Endothelial cell of umbilical vein (primary cell): ENCODE measurements around the gene CDCP2. TPM values are rescaled to one million over a fixed set of nuclear protein-coding genes. Genes with fewer than 3 reads are reported as not detected.

ENCODE experiments used
- BruUV-seq: library from RNA; stranded (reverse); fragments of 400-500 nt; replicated peaks from 2 replicates; lab custom pipeline; 2021; lab: Mats Ljungman, UMichigan
- CTCF ChIA-PET: fragments of 300-600, 350-600 bp; sonication (Branson Sonifier 250); formaldehyde crosslinking; loops from one replicate; lab custom pipeline; 2021; ENCODE audit warnings: antibody characterized with exemption, inconsistent platforms; lab: Charles Lee
- POLR2A ChIA-PET: fragments of 300-600, 350-600 bp; sonication (Branson Sonifier 250); formaldehyde crosslinking; loops from one replicate; lab custom pipeline; 2021; ENCODE audit warnings: antibody characterized with exemption, inconsistent platforms; lab: Charles Lee
- DNase-seq: peaks from one replicate; pipeline ENCODE4 v3.0.0-alpha.2; 2011; ENCODE audit warnings: low read depth, low spot score
- FAIRE-seq: peaks from 2 replicates; lab custom pipeline; 2011; peaks lifted over from hg19 to GRCh38; lab: Jason Lieb, UNC
- H2AFZ ChIP-seq: 2 replicates; pipeline ENCODE4 v1.6.0; 2012; ENCODE audit warnings: low read depth, low read length, control low read depth, inconsistent platforms
- H3K27ac ChIP-seq: 2 replicates; pipeline ENCODE4 v1.5.1; 2011; ENCODE audit warnings: low read depth, mild to moderate bottlenecking, control low read depth, low read length, moderate library complexity; ENCODE audit not compliant: insufficient read depth
- H3K27me3 ChIP-seq, 2 experiments: 2 replicates each; pipeline versions ENCODE4 v1.6.0 to v1.6.1; 2011; ENCODE audit warnings: low read length in 2 of 2, mixed read lengths in 1 of 2; ENCODE audit not compliant: control insufficient read depth in 2 of 2, insufficient read depth in 2 of 2
- H3K36me3 ChIP-seq, 2 experiments: 2 replicates in 1 of 2; 3 replicates in 1 of 2; pipeline ENCODE4 v1.5.1; 2011; ENCODE audit warnings: low read length in 2 of 2, mild to moderate bottlenecking in 1 of 2, moderate library complexity in 1 of 2; ENCODE audit not compliant: control insufficient read depth in 2 of 2, insufficient read depth in 2 of 2; ENCODE audit errors: extremely low read depth in 1 of 2
- H3K4me1 ChIP-seq: 3 replicates; pipeline ENCODE4 v1.5.1; 2011; ENCODE audit warnings: mild to moderate bottlenecking, low read length; ENCODE audit not compliant: control insufficient read depth, insufficient read depth; ENCODE audit errors: extremely low read depth
- H3K4me2 ChIP-seq: 2 replicates; pipeline ENCODE4 v1.6.1; 2011; ENCODE audit warnings: low read length, control low read depth, mixed read lengths; ENCODE audit not compliant: insufficient read depth
- H3K4me3 ChIP-seq, 3 experiments: fragments of 200-600 bp in 1 of 3; sonication (generic), shearing (Covaris generic) in 1 of 3; replicated peaks in 1 of 3; 2 replicates each; pipeline ENCODE4 v1.5.1; 2011 to 2016; ENCODE audit warnings: control low read depth in 3 of 3, low read length in 3 of 3, mild to moderate bottlenecking in 2 of 3, inconsistent platforms in 1 of 3, low read depth in 1 of 3, moderate library complexity in 1 of 3; ENCODE audit not compliant: insufficient read depth in 1 of 3
- H3K79me2 ChIP-seq: 2 replicates; pipeline ENCODE4 v1.6.0; 2012; ENCODE audit warnings: low read length, inconsistent platforms; ENCODE audit not compliant: control insufficient read depth, insufficient read depth
- H3K9ac ChIP-seq: replicated peaks from 2 replicates; pipeline ENCODE3; 2011; ENCODE audit warnings: low read length, control low read depth; ENCODE audit not compliant: insufficient read depth; ENCODE audit errors: extremely low read depth
- H3K9me1 ChIP-seq: replicated peaks from 3 replicates; pipeline ENCODE4 v1.6.0; 2011; ENCODE audit warnings: mild to moderate bottlenecking, low read length; ENCODE audit not compliant: control insufficient read depth, insufficient read depth; ENCODE audit errors: extremely low read depth
- H3K9me3 ChIP-seq: replicated peaks from 2 replicates; pipeline ENCODE4 v1.5.1; 2012; ENCODE audit warnings: low read length, inconsistent platforms; ENCODE audit not compliant: control insufficient read depth, insufficient read depth
- H4K20me1 ChIP-seq: replicated peaks from 2 replicates; pipeline ENCODE3; 2011; ENCODE audit warnings: mild to moderate bottlenecking, low read length; ENCODE audit not compliant: control insufficient read depth, insufficient read depth; ENCODE audit errors: extremely low read depth
- EZH2 ChIP-seq: IDR thresholded peaks from 2 replicates; pipeline ENCODE4 v1.6.1; 2012; ENCODE audit warnings: borderline replicate concordance, low read depth, mild to moderate bottlenecking, moderate library complexity, low read length, inconsistent platforms; ENCODE audit not compliant: severe bottlenecking
- FOS ChIP-seq: IDR thresholded peaks from 2 replicates; pipeline ENCODE4 v1.6.1; 2011; ENCODE audit warnings: mild to moderate bottlenecking, low read length, moderate library complexity, borderline replicate concordance; ENCODE audit not compliant: insufficient read depth
- GATA2 ChIP-seq: IDR thresholded peaks from 2 replicates; pipeline ENCODE4 v1.7.0; 2011; ENCODE audit warnings: low read depth, mild to moderate bottlenecking, moderate library complexity, mixed read lengths, low read length; ENCODE audit not compliant: insufficient read length, insufficient read depth
- JUN ChIP-seq: IDR thresholded peaks from 2 replicates; pipeline ENCODE4 v1.6.1; 2011; ENCODE audit warnings: borderline replicate concordance, low read depth; ENCODE audit not compliant: insufficient read length, insufficient read depth
- MYC ChIP-seq: IDR thresholded peaks from one replicate; pipeline ENCODE4 v1.6.1; 2011; ENCODE audit warnings: mild to moderate bottlenecking, low read depth, low read length
- POLR2A ChIP-seq: IDR thresholded peaks from 2 replicates; pipeline ENCODE4 v1.6.1; 2012; ENCODE audit warnings: low read depth, mild to moderate bottlenecking, control low read depth, low read length
- POLR2AphosphoS5 ChIP-seq: IDR thresholded peaks from 2 replicates; pipeline ENCODE4 v1.6.1; 2012; ENCODE audit warnings: low read depth, mild to moderate bottlenecking, control low read depth, low read length, moderate library complexity; ENCODE audit not compliant: insufficient read depth
- dilution Hi-C: fragments of 300-500 bp; cut with MboI; formaldehyde crosslinking; loops from one replicate; pipeline ENCODE4 v1.15.0; 2019; ENCODE audit warnings: low sequenced_read_pairs; ENCODE audit not compliant: extremely low pct_ligation_motif_present
- intact Hi-C: fragments of 100-400 bp; cut with micrococcal nuclease; formaldehyde crosslinking; loops from one replicate; pipeline ENCODE4 v1.10.0; 2022
- polyA plus RNA-seq, 4 experiments: library from polyadenylated mRNA; depleted of rRNA in 3 of 4; stranded (reverse) in 3 of 4; unstranded in 1 of 4; fragments of >200 nt; gene quantifications; 2 replicates each; pipeline versions ENCODE4 v1.2.1 to v1.2.3, GENCODE V29; 2011 to 2012; ENCODE audit warnings: missing spikeins in 1 of 4
- total RNA-seq: library from RNA; stranded (reverse); gene quantifications from 2 replicates; pipeline ENCODE4 v1.2.3, GENCODE V29; 2021
- TF ChIP-seq, protein P1 (sequence below): IDR thresholded peaks from 2 replicates; pipeline ENCODE4 v1.6.1; 2011; ENCODE audit not compliant: insufficient read depth, insufficient read length
- TF ChIP-seq, protein P2 (sequence below), 2 donors: IDR thresholded peaks; 1 replicate in 1 of 2; 2 replicates in 1 of 2; pipeline ENCODE4 v1.5.1; 2011; ENCODE audit warnings: low read length in 2 of 2, mild to moderate bottlenecking in 2 of 2, moderate library complexity in 2 of 2, control low read depth in 1 of 2, inconsistent platforms in 1 of 2, low read depth in 1 of 2; ENCODE audit not compliant: insufficient read depth in 1 of 2; ENCODE audit errors: extremely low read depth in 1 of 2

Gene CDCP2
- total and polyA plus RNA-seq, 2 donors (not counting 3 experiments of a cell fraction or from before 2014, with no cell fraction given) = 0.10 TPM; not detected in 1

DNA sequence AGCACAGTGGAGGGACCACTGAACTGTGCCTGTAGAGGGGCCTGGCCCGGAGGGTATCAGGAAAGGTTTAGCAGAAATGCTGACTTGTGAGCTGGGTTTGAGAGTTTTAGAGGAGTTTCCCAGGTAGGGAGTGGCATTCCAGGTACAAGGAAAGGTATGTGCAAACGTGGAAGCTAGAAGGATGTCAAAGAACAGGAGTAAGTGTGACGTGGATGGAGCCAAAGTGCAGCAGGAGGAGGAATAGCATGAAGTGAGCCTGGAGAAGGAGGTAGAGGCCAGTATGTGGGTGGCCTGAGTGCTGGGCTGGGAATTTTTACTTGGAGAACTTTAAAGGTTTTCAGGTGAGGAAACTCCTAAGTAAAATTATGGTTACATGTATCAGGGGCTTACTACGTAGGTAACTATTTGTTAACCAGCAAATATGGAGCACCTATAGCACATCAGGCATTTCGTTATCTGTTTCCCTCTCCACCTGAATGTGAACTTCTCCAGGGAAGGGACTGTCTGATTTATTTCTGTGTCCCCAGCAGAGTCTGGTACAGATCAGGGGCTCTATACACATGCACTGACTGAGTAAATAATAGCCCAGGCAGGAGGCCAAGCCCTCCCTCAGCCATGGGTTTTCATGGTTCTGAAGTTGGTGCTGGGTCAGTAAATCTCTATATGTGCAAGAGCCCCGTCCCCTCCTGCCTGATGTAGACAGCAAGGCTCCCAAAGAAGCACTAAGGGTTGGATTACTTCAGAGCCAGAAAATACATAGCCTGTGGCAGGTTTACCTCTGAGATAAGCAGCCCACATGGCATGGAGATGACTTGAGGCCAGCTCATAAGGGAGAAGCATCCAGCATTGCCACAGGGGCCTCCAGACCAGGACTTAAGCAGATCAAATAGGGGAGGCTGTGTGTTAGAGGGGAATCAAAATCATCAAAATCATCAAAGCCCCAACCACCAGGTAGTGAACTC is 43.4 kb downstream of the CDCP2 start:
- H2AFZ ChIP-seq = no peak overlapping the region
- intact Hi-C loops = no loop called here

More for the DNA sequence above, 43.4 kb downstream of the CDCP2 start:
- ChIA-PET POLR2A (no interaction called here), CTCF (interaction anchor here (2.3 to 3.1 kb wide), 2 partner anchors 13 to 16 kb away, joined by 8 to 15 read pairs; no protein-coding TSS in a partner anchor)
- DNase-seq (no peak), FAIRE-seq (no peak)
- BruUV-seq = no TSS peak
- Histone ChIP-seq H3K4me1 (no peaks in the 10 kb centered on the region), H3K4me3 (no peak overlapping the region), H3K27ac (no peak overlapping the region), H3K4me2 (no peak overlapping the region), H3K36me3 (no peaks in the 10 kb centered on the region), H3K79me2 (no peaks in the 10 kb centered on the region), H3K9me1 (no peaks in the 10 kb centered on the region), H4K20me1 (no peaks in the 10 kb centered on the region), H3K9ac (no peak overlapping the region), H3K27me3 (peaks cover 0 to 3% of the 10 kb centered on the region in 2 experiments), H3K9me3 (no peaks in the 10 kb centered on the region)
- TF ChIP-seq JUN (no peak), GATA2 (no peak), FOS (no peak), MYC (no peak), EZH2 (no peak), POLR2A (no peak), POLR2AphosphoS5 (no peak)
- TF ChIP-seq, protein P1, sequence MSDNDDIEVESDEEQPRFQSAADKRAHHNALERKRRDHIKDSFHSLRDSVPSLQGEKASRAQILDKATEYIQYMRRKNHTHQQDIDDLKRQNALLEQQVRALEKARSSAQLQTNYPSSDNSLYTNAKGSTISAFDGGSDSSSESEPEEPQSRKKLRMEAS = no peak
- TF ChIP-seq, protein P2, sequence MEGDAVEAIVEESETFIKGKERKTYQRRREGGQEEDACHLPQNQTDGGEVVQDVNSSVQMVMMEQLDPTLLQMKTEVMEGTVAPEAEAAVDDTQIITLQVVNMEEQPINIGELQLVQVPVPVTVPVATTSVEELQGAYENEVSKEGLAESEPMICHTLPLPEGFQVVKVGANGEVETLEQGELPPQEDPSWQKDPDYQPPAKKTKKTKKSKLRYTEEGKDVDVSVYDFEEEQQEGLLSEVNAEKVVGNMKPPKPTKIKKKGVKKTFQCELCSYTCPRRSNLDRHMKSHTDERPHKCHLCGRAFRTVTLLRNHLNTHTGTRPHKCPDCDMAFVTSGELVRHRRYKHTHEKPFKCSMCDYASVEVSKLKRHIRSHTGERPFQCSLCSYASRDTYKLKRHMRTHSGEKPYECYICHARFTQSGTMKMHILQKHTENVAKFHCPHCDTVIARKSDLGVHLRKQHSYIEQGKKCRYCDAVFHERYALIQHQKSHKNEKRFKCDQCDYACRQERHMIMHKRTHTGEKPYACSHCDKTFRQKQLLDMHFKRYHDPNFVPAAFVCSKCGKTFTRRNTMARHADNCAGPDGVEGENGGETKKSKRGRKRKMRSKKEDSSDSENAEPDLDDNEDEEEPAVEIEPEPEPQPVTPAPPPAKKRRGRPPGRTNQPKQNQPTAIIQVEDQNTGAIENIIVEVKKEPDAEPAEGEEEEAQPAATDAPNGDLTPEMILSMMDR (IDR thresholded peaks at IDR 0.05; ENCODE audit: extremely low read depth in 1 of 2, insufficient read depth in 1 of 2, low read depth in 1 of 2, low read length in 2 of 2) = no peak
- dilution Hi-C loops = no loop called here
